Measurements from ENCODE around the gene SETD5. TPM values are rescaled to one million over a fixed set of nuclear protein-coding genes. Genes with fewer than 3 reads are reported as not detected.

Gene SETD5
- total RNA-seq, 1 experiment from 2014 or later, result 279 TPM

- no peak for TF ChIP-seq ARID4B (CRISPR knock-in tag; IDR thresholded peaks at IDR 0.05; ENCODE audit: borderline replicate concordance)
- no peak for TF ChIP-seq ZNF121 (CRISPR knock-in tag; IDR thresholded peaks at IDR 0.05)
Measured at GRCh38 chr3:9448071-9448470, 50.7 kb downstream of the SETD5 start (continued).

GRCh38 chr3:9448643-9449042 is 51.2 kb downstream of the SETD5 start:
- no peaks in the 10 kb centered on the region for H3K9me3 Mint-ChIP-seq
- DNase-seq (ENCODE audit: low spot score), result no peak
- peak overlapping the region; percentile 8; the same call in 1 of the 2 replicates for H3K27ac Mint-ChIP-seq
- ChIA-PET POLR2A (no interaction called here), CTCF (no interaction called here)
- no peak for ATAC-seq
- H3K4me3 Mint-ChIP-seq, result no peak overlapping the region
- no peaks in the 10 kb centered on the region for H3K4me1 Mint-ChIP-seq
- no peaks in the 10 kb centered on the region for H3K27me3 Mint-ChIP-seq (ENCODE audit: low read depth)
- peaks cover 87% of the 10 kb centered on the region for H3K36me3 Mint-ChIP-seq
- no peak for TF ChIP-seq ZNF532 (CRISPR knock-in tag; IDR thresholded peaks at IDR 0.05; ENCODE audit: borderline replicate concordance)
- TF ChIP-seq FOXK1 (CRISPR knock-in tag; IDR thresholded peaks at IDR 0.05), result no peak
- no peak for TF ChIP-seq FOXJ3 (CRISPR knock-in tag; IDR thresholded peaks at IDR 0.05; ENCODE audit: borderline replicate concordance)
- TF ChIP-seq MXD4 (CRISPR knock-in tag; IDR thresholded peaks at IDR 0.05; ENCODE audit: borderline replicate concordance), result no peak
- no peak for TF ChIP-seq ATF3 (CRISPR knock-in tag; conservative IDR thresholded peaks at IDR 0.05)
- no peak for TF ChIP-seq FOXP1 (CRISPR knock-in tag; IDR thresholded peaks at IDR 0.05; ENCODE audit: borderline replicate concordance)
- TF ChIP-seq GABPB1 (CRISPR knock-in tag; IDR thresholded peaks at IDR 0.05), result no peak
- TF ChIP-seq ZNF317 (CRISPR knock-in tag; IDR thresholded peaks at IDR 0.05; ENCODE audit: borderline replicate concordance, low read depth), result no peak
- TF ChIP-seq ZNF281 (CRISPR knock-in tag; IDR thresholded peaks at IDR 0.05), result no peak
- no peak for TF ChIP-seq STAT6 (CRISPR knock-in tag; conservative IDR thresholded peaks at IDR 0.05; ENCODE audit: low read depth)
- no peak for TF ChIP-seq IRF2 (CRISPR knock-in tag; IDR thresholded peaks at IDR 0.05; ENCODE audit: borderline replicate concordance, low read depth)
- TF ChIP-seq JAZF1 (CRISPR knock-in tag; IDR thresholded peaks at IDR 0.05), result no peak
- TF ChIP-seq NFE2L1 (CRISPR knock-in tag; IDR thresholded peaks at IDR 0.05), result no peak
- TF ChIP-seq ZNF121 (CRISPR knock-in tag; IDR thresholded peaks at IDR 0.05), result no peak
- TF ChIP-seq E2F4 (CRISPR knock-in tag; IDR thresholded peaks at IDR 0.05; ENCODE audit: borderline replicate concordance, low read depth), result no peak
- TF ChIP-seq ESRRA (CRISPR knock-in tag; IDR thresholded peaks at IDR 0.05; ENCODE audit: borderline replicate concordance), result no peak
- no peak for TF ChIP-seq IRF1 (CRISPR knock-in tag; IDR thresholded peaks at IDR 0.05)
